Activated CD4-positive, alpha-beta T cell treated with anti-CD3 and anti-CD28 coated beads, Interleukin-2, Interleukin-4, amounts not matched to agents 100 ng/mL and 50 ng/mL, durations not matched to agents 16 hours and 8 hours (primary cell): ENCODE measurements around the gene CTXND1.
"Not testable (repeated sequence)": the region's sequence is repeated elsewhere in the genome, so short reads cannot be mapped to it uniquely, and the experiment has no call there.

ENCODE experiments used
- DNase-seq: peaks from one replicate; pipeline ENCODE4 v3.0.0-alpha.2; 2020; ENCODE audit warnings: low spot score

Gene CTXND1

GRCh38 chr15:80252121-80252518, at the start of gene CTXND1:
Gene CTXND1, minus strand, starts transcription at chr15:80252213. Its CDS starts 50,264 bp downstream, at chr15:80201949.
- DNase-seq: no peak

GRCh38 chr15:80301472-80301871, 49.5 kb upstream of the CTXND1 start:
- DNase-seq: no peak

- DNase-seq: not testable (repeated sequence)
Observed at GRCh38 chr15:80295777-80296176, 43.8 kb upstream of the CTXND1 start.

- no peak for DNase-seq
Observed at GRCh38 chr15:80292079-80292478, 40.1 kb upstream of the CTXND1 start.

- DNase-seq: not testable (repeated sequence)
Observed at GRCh38 chr15:80290891-80291290, 38.9 kb upstream of the CTXND1 start.

- no peak for DNase-seq
Observed at GRCh38 chr15:80289528-80290495, 37.8 kb upstream of the CTXND1 start.

- DNase-seq: no peak
Observed at GRCh38 chr15:80288131-80288530, 36.1 kb upstream of the CTXND1 start.

GRCh38 chr15:80286055-80286454, 34.0 kb upstream of the CTXND1 start:
- DNase-seq: no peak

- DNase-seq: no peak
Observed at GRCh38 chr15:80285379-80285778, 33.4 kb upstream of the CTXND1 start.

GRCh38 chr15:80283531-80283930, 31.5 kb upstream of the CTXND1 start:
- no peak for DNase-seq

- no peak for DNase-seq
Observed at GRCh38 chr15:80277147-80277546, 25.1 kb upstream of the CTXND1 start.

GRCh38 chr15:80275961-80276360, 23.9 kb upstream of the CTXND1 start:
- DNase-seq: no peak

- no peak for DNase-seq
Observed at GRCh38 chr15:80274996-80275395, 23.0 kb upstream of the CTXND1 start.

GRCh38 chr15:80274554-80274953, 22.5 kb upstream of the CTXND1 start:
- DNase-seq: no peak

GRCh38 chr15:80272987-80273386, 21.0 kb upstream of the CTXND1 start:
- DNase-seq: no peak

- no peak for DNase-seq
Observed at GRCh38 chr15:80270472-80270871, 18.5 kb upstream of the CTXND1 start.

- DNase-seq: no peak
Observed at GRCh38 chr15:80268101-80268500, 16.1 kb upstream of the CTXND1 start.

GRCh38 chr15:80267658-80268057, 15.6 kb upstream of the CTXND1 start:
- DNase-seq: no peak

GRCh38 chr15:80266745-80267144, 14.7 kb upstream of the CTXND1 start:
- no peak for DNase-seq

GRCh38 chr15:80266113-80266512, 14.1 kb upstream of the CTXND1 start:
- no peak for DNase-seq

- DNase-seq: peak; percentile 4
Observed at GRCh38 chr15:80265021-80265420, 13.0 kb upstream of the CTXND1 start.

- DNase-seq: no peak
Observed at GRCh38 chr15:80264031-80264430, 12.0 kb upstream of the CTXND1 start.

- DNase-seq: no peak
Observed at GRCh38 chr15:80260551-80260950, 8.5 kb upstream of the CTXND1 start.
